Fibroblast of lung (primary cell): ENCODE results near the gene KCNK4.

Source experiments
- EZH2 ChIP-seq: IDR thresholded peaks from 2 replicates; pipeline ENCODE4 v1.5.1; 2012; ENCODE audit warnings: low read length, control low read depth, mild to moderate bottlenecking; ENCODE audit errors: missing control alignments
- TF ChIP-seq, protein P1 (sequence below), 2 donors: IDR thresholded peaks in 1 of 2; conservative IDR thresholded peaks in 1 of 2; 1 replicate in 1 of 2; 2 replicates in 1 of 2; pipeline ENCODE4 v1.5.1; 2011 to 2012; ENCODE audit warnings: low read length in 2 of 2, control low read depth in 1 of 2, inconsistent platforms in 1 of 2, low read depth in 1 of 2, mild to moderate bottlenecking in 1 of 2

- TF ChIP-seq EZH2: no peak
- TF ChIP-seq, protein P1, sequence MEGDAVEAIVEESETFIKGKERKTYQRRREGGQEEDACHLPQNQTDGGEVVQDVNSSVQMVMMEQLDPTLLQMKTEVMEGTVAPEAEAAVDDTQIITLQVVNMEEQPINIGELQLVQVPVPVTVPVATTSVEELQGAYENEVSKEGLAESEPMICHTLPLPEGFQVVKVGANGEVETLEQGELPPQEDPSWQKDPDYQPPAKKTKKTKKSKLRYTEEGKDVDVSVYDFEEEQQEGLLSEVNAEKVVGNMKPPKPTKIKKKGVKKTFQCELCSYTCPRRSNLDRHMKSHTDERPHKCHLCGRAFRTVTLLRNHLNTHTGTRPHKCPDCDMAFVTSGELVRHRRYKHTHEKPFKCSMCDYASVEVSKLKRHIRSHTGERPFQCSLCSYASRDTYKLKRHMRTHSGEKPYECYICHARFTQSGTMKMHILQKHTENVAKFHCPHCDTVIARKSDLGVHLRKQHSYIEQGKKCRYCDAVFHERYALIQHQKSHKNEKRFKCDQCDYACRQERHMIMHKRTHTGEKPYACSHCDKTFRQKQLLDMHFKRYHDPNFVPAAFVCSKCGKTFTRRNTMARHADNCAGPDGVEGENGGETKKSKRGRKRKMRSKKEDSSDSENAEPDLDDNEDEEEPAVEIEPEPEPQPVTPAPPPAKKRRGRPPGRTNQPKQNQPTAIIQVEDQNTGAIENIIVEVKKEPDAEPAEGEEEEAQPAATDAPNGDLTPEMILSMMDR (conservative IDR thresholded peaks at IDR 0.05 in 1 of 2, IDR thresholded peaks at IDR 0.05 in 1 of 2; ENCODE audit: low read depth in 1 of 2, low read length in 2 of 2): no peak
Measured at GRCh38 chr11:64314805-64315561, 23.9 kb downstream of the KCNK4 start.
